ENCODE measurements around the gene SSTR4. TPM values are rescaled to one million over a fixed set of nuclear protein-coding genes. Genes with fewer than 3 reads are reported as not detected.

SSTR4 gene
- total and polyA plus RNA-seq, 9 of the 15 experiments (the other 6 are each of a cell fraction or from before 2014, with no cell fraction given) = not detected

DNA sequence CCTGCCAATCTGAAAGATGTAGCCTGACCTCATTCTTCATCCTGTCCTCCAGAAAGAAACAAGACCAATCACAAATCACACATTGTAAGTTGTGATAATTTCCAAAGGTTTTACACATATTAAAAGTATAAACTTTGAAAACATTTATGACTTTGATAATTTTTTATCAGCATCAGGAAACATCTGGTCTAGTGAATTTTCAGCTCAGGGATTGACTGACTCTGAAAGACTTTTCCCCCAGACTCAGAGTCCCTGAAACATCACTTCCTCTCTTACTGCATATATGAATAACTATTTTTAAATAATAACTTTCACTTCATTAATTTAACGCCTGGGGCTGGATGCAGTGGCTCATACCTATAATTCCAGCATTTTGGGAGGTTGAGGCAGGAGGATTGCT, 48.5 kb upstream of the SSTR4 start:
- ChIA-PET POLR2A (interaction anchor here (0.6 kb wide), 1 partner anchor 216 kb away, joined by 3 read pairs; no protein-coding TSS in a partner anchor), CTCF (ENCODE audit: low intra/inter-chr PET ratio) (no interaction called here)
- no peaks in the 10 kb centered on the region for H3K79me2 ChIP-seq (ENCODE audit: control insufficient read depth, insufficient read depth, low read length)
- H2AFZ ChIP-seq (ENCODE audit: low read depth, low read length) = no peak overlapping the region
- H3K9ac ChIP-seq (ENCODE audit: insufficient read depth in 1 of 2, low read depth in 2 of 2, low read length in 2 of 2) = no peak overlapping the region
- FAIRE-seq (no peak), ATAC-seq (no peak), DNase-seq (ENCODE audit: extremely low read depth in 1 of 4, low spot score in 3 of 4) (no peak)
- 0% methylated on average over 1 of the region's 1 CpG for WGBS (ENCODE audit: insufficient coverage, low coverage, missing lambda C conversion rate)
- no peaks in the 10 kb centered on the region for H3K9me1 ChIP-seq (ENCODE audit: control insufficient read depth, insufficient read depth, low read length)
- intact Hi-C loops (cut with micrococcal nuclease) = no loop called here
- H3K27ac ChIP-seq (ENCODE audit: extremely low read depth, low read depth, low read length) = no peak overlapping the region
- BruUV-seq (replicated peaks) = no TSS peak
- H3K4me1 ChIP-seq (replicated peaks in 1 of 2; ENCODE audit: control insufficient read depth in 2 of 2, insufficient read depth in 2 of 2, low read length in 2 of 2) = no peaks in the 10 kb centered on the region
- H3K9me3 ChIP-seq (replicated peaks; ENCODE audit: control insufficient read depth, insufficient read depth, low read depth, low read length) = no peaks in the 10 kb centered on the region
- no peaks in the 10 kb centered on the region for H3K36me3 ChIP-seq (ENCODE audit: control insufficient read depth, insufficient read depth, low read length)
- H3K27me3 ChIP-seq (ENCODE audit: control insufficient read depth in 2 of 2, insufficient read depth in 2 of 2, low read length in 2 of 2) = peaks cover 0 to 6% of the 10 kb centered on the region in 2 experiments; a peak in 2 of 5 replicates
- no peak overlapping the region for H3K4me3 ChIP-seq
- H3K4me2 ChIP-seq (ENCODE audit: insufficient read depth, low read length) = no peak overlapping the region
- H4K20me1 ChIP-seq (replicated peaks; ENCODE audit: control insufficient read depth, insufficient read depth, low read length) = no peaks in the 10 kb centered on the region
- in situ Hi-C loops (cut with MboI) = no loop called here
- TF ChIP-seq, protein P1, sequence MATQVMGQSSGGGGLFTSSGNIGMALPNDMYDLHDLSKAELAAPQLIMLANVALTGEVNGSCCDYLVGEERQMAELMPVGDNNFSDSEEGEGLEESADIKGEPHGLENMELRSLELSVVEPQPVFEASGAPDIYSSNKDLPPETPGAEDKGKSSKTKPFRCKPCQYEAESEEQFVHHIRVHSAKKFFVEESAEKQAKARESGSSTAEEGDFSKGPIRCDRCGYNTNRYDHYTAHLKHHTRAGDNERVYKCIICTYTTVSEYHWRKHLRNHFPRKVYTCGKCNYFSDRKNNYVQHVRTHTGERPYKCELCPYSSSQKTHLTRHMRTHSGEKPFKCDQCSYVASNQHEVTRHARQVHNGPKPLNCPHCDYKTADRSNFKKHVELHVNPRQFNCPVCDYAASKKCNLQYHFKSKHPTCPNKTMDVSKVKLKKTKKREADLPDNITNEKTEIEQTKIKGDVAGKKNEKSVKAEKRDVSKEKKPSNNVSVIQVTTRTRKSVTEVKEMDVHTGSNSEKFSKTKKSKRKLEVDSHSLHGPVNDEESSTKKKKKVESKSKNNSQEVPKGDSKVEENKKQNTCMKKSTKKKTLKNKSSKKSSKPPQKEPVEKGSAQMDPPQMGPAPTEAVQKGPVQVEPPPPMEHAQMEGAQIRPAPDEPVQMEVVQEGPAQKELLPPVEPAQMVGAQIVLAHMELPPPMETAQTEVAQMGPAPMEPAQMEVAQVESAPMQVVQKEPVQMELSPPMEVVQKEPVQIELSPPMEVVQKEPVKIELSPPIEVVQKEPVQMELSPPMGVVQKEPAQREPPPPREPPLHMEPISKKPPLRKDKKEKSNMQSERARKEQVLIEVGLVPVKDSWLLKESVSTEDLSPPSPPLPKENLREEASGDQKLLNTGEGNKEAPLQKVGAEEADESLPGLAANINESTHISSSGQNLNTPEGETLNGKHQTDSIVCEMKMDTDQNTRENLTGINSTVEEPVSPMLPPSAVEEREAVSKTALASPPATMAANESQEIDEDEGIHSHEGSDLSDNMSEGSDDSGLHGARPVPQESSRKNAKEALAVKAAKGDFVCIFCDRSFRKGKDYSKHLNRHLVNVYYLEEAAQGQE (IDR thresholded peaks at IDR 0.05; ENCODE audit: borderline replicate concordance) = no peak
- TF ChIP-seq, protein P1 (CRISPR knock-in tag; IDR thresholded peaks at IDR 0.05; ENCODE audit: low read depth) = no peak
- TF ChIP-seq MAFK (IDR thresholded peaks at IDR 0.05; ENCODE audit: low read length) (no peak), CGGBP1 (CRISPR knock-in tag; IDR thresholded peaks at IDR 0.05) (no peak), MAFG (tag; conservative IDR thresholded peaks at IDR 0.05) (no peak), SRSF9 (IDR thresholded peaks at IDR 0.05; ENCODE audit: borderline replicate concordance, low read depth, low read length) (no peak), HLTF (IDR thresholded peaks at IDR 0.05) (no peak), IFI16 (CRISPR knock-in tag; IDR thresholded peaks at IDR 0.05) (no peak)
- TF ChIP-seq, protein P2, sequence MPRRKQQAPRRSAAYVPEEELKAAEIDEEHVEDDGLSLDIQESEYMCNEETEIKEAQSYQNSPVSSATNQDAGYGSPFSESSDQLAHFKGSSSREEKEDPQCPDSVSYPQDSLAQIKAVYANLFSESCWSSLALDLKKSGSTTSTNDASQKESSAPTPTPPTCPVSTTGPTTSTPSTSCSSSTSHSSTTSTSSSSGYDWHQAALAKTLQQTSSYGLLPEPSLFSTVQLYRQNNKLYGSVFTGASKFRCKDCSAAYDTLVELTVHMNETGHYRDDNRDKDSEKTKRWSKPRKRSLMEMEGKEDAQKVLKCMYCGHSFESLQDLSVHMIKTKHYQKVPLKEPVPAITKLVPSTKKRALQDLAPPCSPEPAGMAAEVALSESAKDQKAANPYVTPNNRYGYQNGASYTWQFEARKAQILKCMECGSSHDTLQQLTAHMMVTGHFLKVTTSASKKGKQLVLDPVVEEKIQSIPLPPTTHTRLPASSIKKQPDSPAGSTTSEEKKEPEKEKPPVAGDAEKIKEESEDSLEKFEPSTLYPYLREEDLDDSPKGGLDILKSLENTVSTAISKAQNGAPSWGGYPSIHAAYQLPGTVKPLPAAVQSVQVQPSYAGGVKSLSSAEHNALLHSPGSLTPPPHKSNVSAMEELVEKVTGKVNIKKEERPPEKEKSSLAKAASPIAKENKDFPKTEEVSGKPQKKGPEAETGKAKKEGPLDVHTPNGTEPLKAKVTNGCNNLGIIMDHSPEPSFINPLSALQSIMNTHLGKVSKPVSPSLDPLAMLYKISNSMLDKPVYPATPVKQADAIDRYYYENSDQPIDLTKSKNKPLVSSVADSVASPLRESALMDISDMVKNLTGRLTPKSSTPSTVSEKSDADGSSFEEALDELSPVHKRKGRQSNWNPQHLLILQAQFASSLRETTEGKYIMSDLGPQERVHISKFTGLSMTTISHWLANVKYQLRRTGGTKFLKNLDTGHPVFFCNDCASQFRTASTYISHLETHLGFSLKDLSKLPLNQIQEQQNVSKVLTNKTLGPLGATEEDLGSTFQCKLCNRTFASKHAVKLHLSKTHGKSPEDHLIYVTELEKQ (CRISPR knock-in tag; IDR thresholded peaks at IDR 0.05) = no peak
- TF ChIP-seq, protein P3, sequence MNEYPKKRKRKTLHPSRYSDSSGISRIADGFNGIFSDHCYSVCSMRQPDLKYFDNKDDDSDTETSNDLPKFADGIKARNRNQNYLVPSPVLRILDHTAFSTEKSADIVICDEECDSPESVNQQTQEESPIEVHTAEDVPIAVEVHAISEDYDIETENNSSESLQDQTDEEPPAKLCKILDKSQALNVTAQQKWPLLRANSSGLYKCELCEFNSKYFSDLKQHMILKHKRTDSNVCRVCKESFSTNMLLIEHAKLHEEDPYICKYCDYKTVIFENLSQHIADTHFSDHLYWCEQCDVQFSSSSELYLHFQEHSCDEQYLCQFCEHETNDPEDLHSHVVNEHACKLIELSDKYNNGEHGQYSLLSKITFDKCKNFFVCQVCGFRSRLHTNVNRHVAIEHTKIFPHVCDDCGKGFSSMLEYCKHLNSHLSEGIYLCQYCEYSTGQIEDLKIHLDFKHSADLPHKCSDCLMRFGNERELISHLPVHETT (CRISPR knock-in tag; conservative IDR thresholded peaks at IDR 0.05 in 1 of 2, IDR thresholded peaks at IDR 0.05 in 1 of 2) = no peak
